A549 (cell line): ENCODE measurements around the gene ZCWPW1. TPM values are rescaled to one million over a fixed set of nuclear protein-coding genes. Genes with fewer than 3 reads are reported as not detected.
"Not testable (repeated sequence)": the region's sequence is repeated elsewhere in the genome, so short reads cannot be mapped to it uniquely, and the experiment has no call there.

Source experiments
- ATAC-seq, 2 experiments: fragments of 200-7000 bp in 1 of 2; fragments of >200 bp in 1 of 2; cut with Nextera tagmentation in 1 of 2; cut with Tn5 transposase in 1 of 2; 3 replicates each; pipeline versions ENCODE4 v1.8.0 to v1.9.1; 2018 to 2020; ENCODE audit warnings: mild to moderate bottlenecking in 1 of 2, moderate library complexity in 1 of 2
- CTCF ChIA-PET: fragments of 300-600 bp; sonication (Branson Sonifier 250); formaldehyde crosslinking; extraction: SDS; loops from one replicate; lab custom pipeline; 2021; ENCODE audit warnings: antibody characterized with exemption, inconsistent platforms; lab: Yijun Ruan, JAX
- POLR2A ChIA-PET: fragments of 350-600 bp; formaldehyde crosslinking; extraction: SDS; loops from one replicate; lab custom pipeline; 2021; ENCODE audit warnings: antibody characterized with exemption, inconsistent platforms; lab: Yijun Ruan, JAX
- DNase-seq, 2 experiments: peaks; one replicate each; pipeline versions ENCODE4 v3.0.0 to v3.0.0-alpha.2; 2011 to 2016; ENCODE audit warnings: low read depth in 1 of 2, low spot score in 1 of 2
- FAIRE-seq: peaks from 2 replicates; lab custom pipeline; 2011; peaks lifted over from hg19 to GRCh38; lab: Jason Lieb, UNC
- H3K27ac ChIP-seq, 2 experiments: fragments of >200 bp; sonication (Bioruptor Twin); formaldehyde crosslinking; 3 replicates each; pipeline ENCODE4 v1.5.1; 2016 to 2017
- H3K4me1 ChIP-seq: fragments of >200 bp; sonication (Bioruptor Twin); formaldehyde crosslinking; 3 replicates; pipeline ENCODE4 v1.6.1; 2016
- H3K4me2 ChIP-seq: fragments of >200 bp; sonication (Bioruptor Twin); formaldehyde crosslinking; 3 replicates; pipeline ENCODE4 v1.6.1; 2016
- H3K4me3 ChIP-seq: fragments of >200 bp; sonication (Bioruptor Twin); formaldehyde crosslinking; 3 replicates; pipeline ENCODE4 v1.5.1; 2016
- H3K9me3 ChIP-seq: fragments of >200 bp; sonication (Bioruptor Twin); formaldehyde crosslinking; 3 replicates; pipeline ENCODE4 v1.6.1; 2016
- CEBPB ChIP-seq, 2 experiments: fragments of >200 bp in 1 of 2; sonication (Bioruptor Twin) in 1 of 2; formaldehyde crosslinking in 1 of 2; IDR thresholded peaks; 2 replicates each; pipeline ENCODE4 v1.6.1; 2012 to 2016
- FOSB ChIP-seq: fragments of 250-450 bp; sonication (Bioruptor Pico); IDR thresholded peaks from 2 replicates; pipeline ENCODE4 v1.5.0; 2020; ENCODE audit warnings: mild to moderate bottlenecking, moderate library complexity
- GATA3 ChIP-seq: IDR thresholded peaks from 2 replicates; pipeline ENCODE4 v1.6.1; 2012; ENCODE audit warnings: borderline replicate concordance
- HDAC2 ChIP-seq: fragments of 200-600 bp; sonication (generic); IDR thresholded peaks from 2 replicates; pipeline ENCODE4 v1.6.1; 2016
- HOXB13 ChIP-seq: fragments of 250-450 bp; sonication (Bioruptor Pico); IDR thresholded peaks from 2 replicates; pipeline ENCODE4 v1.5.0; 2020; ENCODE audit warnings: low read depth, mild to moderate bottlenecking, moderate library complexity
- HOXB5 ChIP-seq: fragments of 250-450 bp; sonication (Bioruptor Pico); IDR thresholded peaks from 2 replicates; pipeline ENCODE4 v1.5.0; 2020; ENCODE audit warnings: mild to moderate bottlenecking, moderate library complexity
- KDM1A ChIP-seq: fragments of 200-600 bp; sonication (generic); IDR thresholded peaks from 2 replicates; pipeline ENCODE4 v1.6.1; 2016; ENCODE audit warnings: low read depth, mild to moderate bottlenecking
- MAFK ChIP-seq: fragments of 450-650 bp; IDR thresholded peaks from 2 replicates; pipeline ENCODE4 v1.6.1; 2014; ENCODE audit not compliant: partially characterized antibody
- PHF8 ChIP-seq: fragments of 200-600 bp; sonication (generic); IDR thresholded peaks from 2 replicates; pipeline ENCODE4 v1.6.1; 2016; ENCODE audit warnings: low read depth, mild to moderate bottlenecking, antibody characterized with exemption, moderate library complexity, borderline replicate concordance
- RARB ChIP-seq: fragments of 250-450 bp; sonication (Bioruptor Pico); IDR thresholded peaks from 2 replicates; pipeline ENCODE4 v1.8.0; 2021; ENCODE audit warnings: mild to moderate bottlenecking, moderate library complexity
- SREBF2 ChIP-seq: fragments of 450-650 bp; IDR thresholded peaks from 2 replicates; pipeline ENCODE4 v1.6.1; 2014; ENCODE audit warnings: mild to moderate bottlenecking, moderate library complexity
- TFCP2L1 ChIP-seq: fragments of 250-450 bp; sonication (Bioruptor Pico); IDR thresholded peaks from 2 replicates; pipeline ENCODE4 v1.5.0; 2021; ENCODE audit warnings: mild to moderate bottlenecking
- ZC3H11A ChIP-seq: fragments of 450-650 bp; IDR thresholded peaks from 2 replicates; pipeline ENCODE4 v1.6.1; 2014; ENCODE audit warnings: antibody characterized with exemption, mild to moderate bottlenecking
- ZSCAN20 ChIP-seq: fragments of 250-450 bp; sonication (Bioruptor Pico); IDR thresholded peaks from 2 replicates; pipeline ENCODE4 v1.8.0; 2022; ENCODE audit warnings: mild to moderate bottlenecking, moderate library complexity
- WGBS: methylation state at CpG from one replicate; pipeline ENCODE4 v1.1.6; 2017; ENCODE audit errors: missing lambda C conversion rate; 5-methylcytosine and 5-hydroxymethylcytosine counted together
- polyA plus RNA-seq, 4 experiments: library from polyadenylated mRNA; depleted of rRNA in 3 of 4; stranded (reverse); fragments of >200 nt; fragmentation: RNase III in 1 of 4; extraction: RNeasy Plus Mini Kit Qiagen cat#74134 plus additional on column Dnase treatment in 1 of 4; gene quantifications; 2 replicates in 3 of 4; 3 replicates in 1 of 4; pipeline ENCODE4 v1.2.3, GENCODE V29; 2011 to 2017
- TF ChIP-seq, protein P1 (sequence below): IDR thresholded peaks from 2 replicates; pipeline ENCODE4 v1.6.1; 2012; ENCODE audit warnings: low read depth, borderline replicate concordance

ZCWPW1 gene
- polyA plus RNA-seq, 2 of the 4 experiments (the other 2 are of a cell fraction), result 2.0 to 4.2 TPM

DNA sequence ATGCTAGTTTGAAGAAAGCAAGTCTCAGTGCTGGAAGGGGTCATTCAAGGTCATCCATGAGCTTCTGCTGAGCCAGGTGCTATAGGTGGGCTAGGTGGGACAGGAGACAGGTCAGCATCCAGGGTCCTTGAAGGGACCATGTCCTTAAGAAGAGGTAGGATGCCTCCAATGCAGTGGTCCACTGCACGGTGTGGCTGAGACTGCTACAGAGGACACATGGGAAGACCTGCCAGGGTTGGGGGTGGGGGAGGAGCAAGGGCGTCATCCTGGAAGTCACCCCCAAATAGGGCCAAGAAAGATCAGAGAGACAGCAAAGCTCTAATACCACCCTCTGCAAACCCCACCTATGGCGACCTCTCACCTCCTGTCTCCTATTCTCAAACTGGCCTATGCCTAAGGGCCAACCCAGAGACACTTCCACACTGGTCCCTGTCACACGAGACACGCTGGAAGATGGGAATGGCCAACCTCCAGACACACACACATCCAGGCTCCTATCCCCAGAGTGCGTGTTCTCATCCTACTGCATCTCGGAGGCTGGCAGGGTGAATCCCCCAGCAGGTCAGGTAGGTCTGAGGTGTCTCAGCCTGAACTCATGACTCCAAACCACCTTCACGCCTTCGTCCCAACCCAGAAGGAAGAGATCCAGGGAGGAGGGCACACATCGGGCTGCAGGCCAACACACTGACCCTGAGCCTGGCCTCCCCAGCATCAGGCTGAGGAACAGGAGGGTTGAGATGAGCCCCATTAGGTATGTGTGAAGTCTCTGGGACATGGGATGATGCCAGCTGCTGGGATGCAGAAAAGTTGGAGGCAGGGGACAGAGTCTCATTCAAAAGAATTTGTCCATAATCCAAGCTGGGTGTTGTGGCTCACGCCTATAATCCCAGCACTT, 13.4 kb upstream of the ZCWPW1 start:
- CTCF ChIA-PET, result interaction anchor here (1.0 to 1.3 kb wide), 3 partner anchors 9 to 27 kb away, joined by 3 to 5 read pairs (median 4); no protein-coding TSS in a partner anchor

GRCh38 chr7:100439244-100439643, 10.7 kb upstream of the ZCWPW1 start:
- not testable (repeated sequence) for H3K27ac ChIP-seq
- 86% methylated on average over 7 of the region's 7 CpGs for WGBS

More for the DNA sequence above, 13.4 kb upstream of the ZCWPW1 start:
- WGBS, result 85% methylated on average over 11 of the region's 11 CpGs
- no peak overlapping the region for H3K4me3 ChIP-seq
- ATAC-seq, result no peak; a peak in 1 of 6 replicates
- H3K9me3 ChIP-seq, result no peaks in the 10 kb centered on the region
- H3K4me1 ChIP-seq, result peaks cover 13% of the 10 kb centered on the region; the same call in 2 of the 3 replicates
- POLR2A ChIA-PET, result no interaction called here
- TF ChIP-seq GATA3, result no peak
- TF ChIP-seq MAFK, result no peak
- TF ChIP-seq, protein P1, sequence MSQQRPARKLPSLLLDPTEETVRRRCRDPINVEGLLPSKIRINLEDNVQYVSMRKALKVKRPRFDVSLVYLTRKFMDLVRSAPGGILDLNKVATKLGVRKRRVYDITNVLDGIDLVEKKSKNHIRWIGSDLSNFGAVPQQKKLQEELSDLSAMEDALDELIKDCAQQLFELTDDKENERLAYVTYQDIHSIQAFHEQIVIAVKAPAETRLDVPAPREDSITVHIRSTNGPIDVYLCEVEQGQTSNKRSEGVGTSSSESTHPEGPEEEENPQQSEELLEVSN, result no peak
- no peak for TF ChIP-seq ZSCAN20 (CRISPR knock-in tag)
- no peak overlapping the region for H3K4me2 ChIP-seq
- FAIRE-seq, result no peak
- H3K27ac ChIP-seq, result no peak overlapping the region
- DNase-seq, result no peak

DNA sequence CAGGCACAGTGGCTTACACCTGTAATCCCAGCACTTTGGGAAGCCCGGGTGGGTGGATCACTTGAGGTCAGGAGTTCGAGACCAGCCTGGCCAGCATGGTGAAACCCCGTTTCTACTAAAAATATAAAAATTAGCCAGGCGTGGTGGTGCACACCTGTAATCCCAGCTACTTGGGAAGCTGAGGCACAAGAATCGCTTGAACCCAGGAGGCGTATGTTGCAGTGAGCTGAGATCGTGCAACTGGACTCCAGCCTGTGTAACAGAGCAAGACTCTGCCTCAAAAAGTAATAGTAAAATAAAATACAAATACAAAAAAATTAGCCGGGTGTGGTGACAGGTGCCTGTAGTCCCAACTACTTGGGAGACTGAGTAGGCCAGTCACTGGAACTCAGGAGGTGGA, 10.2 kb upstream of the ZCWPW1 start:
- POLR2A ChIA-PET, result interaction anchor here (1.2 to 2.6 kb wide), 2 partner anchors 10 kb away, joined by 3 to 23 read pairs; partner anchors contain the start of genes MEPCE and ZCWPW1
- not testable (repeated sequence) for H3K4me3 ChIP-seq, FAIRE-seq, H3K27ac ChIP-seq, H3K9me3 ChIP-seq, DNase-seq, H3K4me2 ChIP-seq, ATAC-seq
- CTCF ChIA-PET, result interaction anchor here (5.1 kb wide), 1 partner anchor 11 kb away, joined by 26 read pairs; no protein-coding TSS in a partner anchor
- H3K4me1 ChIP-seq, result peaks cover 11% of the 10 kb centered on the region; the same call in 1 of the 3 replicates
- 84% methylated on average over 8 of the region's 8 CpGs for WGBS

More at GRCh38 chr7:100439244-100439643, 10.7 kb upstream of the ZCWPW1 start:
- H3K4me2 ChIP-seq, H3K4me3 ChIP-seq, FAIRE-seq, DNase-seq, ATAC-seq, H3K9me3 ChIP-seq: not testable (repeated sequence)
- peaks cover 14% of the 10 kb centered on the region; the same call in 2 of the 3 replicates for H3K4me1 ChIP-seq
- CTCF ChIA-PET, result interaction anchor here (5.1 kb wide), 1 partner anchor 11 kb away, joined by 26 read pairs; no protein-coding TSS in a partner anchor
- POLR2A ChIA-PET, result interaction anchor here (1.2 kb wide), 1 partner anchor 11 kb away, joined by 3 read pairs; the partner anchor contains the start of gene ZCWPW1

- Histone ChIP-seq H3K27ac (no peak overlapping the region), H3K9me3 (no peaks in the 10 kb centered on the region), H3K4me1 (peaks cover 11% of the 10 kb centered on the region; the same call in 1 of the 3 replicates), H3K4me2 (no peak overlapping the region), H3K4me3 (no peak overlapping the region)
- no peak for ATAC-seq
- no peak for DNase-seq
- POLR2A ChIA-PET, result interaction anchor here (2.6 kb wide), 1 partner anchor 9 kb away, joined by 23 read pairs; the partner anchor contains the start of genes MEPCE and ZCWPW1
- WGBS, result 47% methylated on average over 2 of the region's 2 CpGs
- CTCF ChIA-PET, result interaction anchor here (1.0 to 5.1 kb wide), 5 partner anchors 8 to 31 kb away, joined by 3 to 26 read pairs (median 6); no protein-coding TSS in a partner anchor
- FAIRE-seq, result no peak
- TF ChIP-seq HOXB13 (CRISPR knock-in tag), result no peak
- no peak for TF ChIP-seq FOSB (CRISPR knock-in tag)
- no peak for TF ChIP-seq RARB
- TF ChIP-seq CEBPB (IDR thresholded peaks at IDR 0.05), result no peak
- TF ChIP-seq ZC3H11A, result no peak
- TF ChIP-seq TFCP2L1 (CRISPR knock-in tag), result no peak
- TF ChIP-seq HDAC2, result no peak
- no peak for TF ChIP-seq HOXB5 (CRISPR knock-in tag)
- TF ChIP-seq PHF8, result no peak
- TF ChIP-seq KDM1A, result no peak
- no peak for TF ChIP-seq SREBF2
These were observed 9.7 kb upstream of the ZCWPW1 start for GRCh38 chr7:100438172-100438571.
